ENCODE measurements around the gene INTS13.

DNA sequence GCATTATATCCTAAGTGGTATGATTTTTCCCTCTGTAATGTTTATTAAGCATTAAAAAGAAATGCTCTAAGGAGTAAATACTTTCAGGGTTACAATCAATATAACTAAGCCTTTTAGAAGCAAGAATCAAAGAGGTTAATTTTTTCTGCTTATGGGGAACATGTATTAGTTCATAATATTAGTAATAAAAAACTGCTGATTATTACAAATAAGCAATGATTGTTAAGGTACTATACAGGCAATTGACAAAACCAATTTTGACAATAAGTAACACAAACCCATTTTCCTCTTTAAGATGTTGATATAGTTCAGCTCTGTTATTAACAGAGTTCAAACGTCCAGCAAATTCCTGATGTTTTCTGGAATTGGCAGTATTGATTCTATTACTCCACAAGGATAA is 31.8 kb downstream of the INTS13 start:
- TF ChIP-seq, protein P1, sequence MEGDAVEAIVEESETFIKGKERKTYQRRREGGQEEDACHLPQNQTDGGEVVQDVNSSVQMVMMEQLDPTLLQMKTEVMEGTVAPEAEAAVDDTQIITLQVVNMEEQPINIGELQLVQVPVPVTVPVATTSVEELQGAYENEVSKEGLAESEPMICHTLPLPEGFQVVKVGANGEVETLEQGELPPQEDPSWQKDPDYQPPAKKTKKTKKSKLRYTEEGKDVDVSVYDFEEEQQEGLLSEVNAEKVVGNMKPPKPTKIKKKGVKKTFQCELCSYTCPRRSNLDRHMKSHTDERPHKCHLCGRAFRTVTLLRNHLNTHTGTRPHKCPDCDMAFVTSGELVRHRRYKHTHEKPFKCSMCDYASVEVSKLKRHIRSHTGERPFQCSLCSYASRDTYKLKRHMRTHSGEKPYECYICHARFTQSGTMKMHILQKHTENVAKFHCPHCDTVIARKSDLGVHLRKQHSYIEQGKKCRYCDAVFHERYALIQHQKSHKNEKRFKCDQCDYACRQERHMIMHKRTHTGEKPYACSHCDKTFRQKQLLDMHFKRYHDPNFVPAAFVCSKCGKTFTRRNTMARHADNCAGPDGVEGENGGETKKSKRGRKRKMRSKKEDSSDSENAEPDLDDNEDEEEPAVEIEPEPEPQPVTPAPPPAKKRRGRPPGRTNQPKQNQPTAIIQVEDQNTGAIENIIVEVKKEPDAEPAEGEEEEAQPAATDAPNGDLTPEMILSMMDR (optimal IDR thresholded peaks at IDR 0.05 in 1 of 3, IDR thresholded peaks at IDR 0.05 in 1 of 3, conservative IDR thresholded peaks at IDR 0.05 in 1 of 3; ENCODE audit: extremely low read depth in 1 of 3, insufficient read depth in 2 of 3, low read length in 3 of 3): no peak
- TF ChIP-seq EZH2 (IDR thresholded peaks at IDR 0.05; ENCODE audit: low read length): no peak

All from keratinocyte (primary cell).